HG03521 (cell line): ENCODE measurements around the gene CACUL1.
A peak's percentile ranks its signal among the peaks of the same experiment; 100 is the strongest.

ENCODE experiments used
- ATAC-seq: cut with Tn5 transposase; IDR thresholded peaks from one replicate; pipeline ENCODE4 v1.9.1; 2021; ENCODE audit warnings: mild to moderate bottlenecking, moderate library complexity; ENCODE audit not compliant: unreplicated experiment

Gene CACUL1

GRCh38 chr10:118735294-118735693 is 19.5 kb downstream of the CACUL1 start:
- ATAC-seq = no peak

GRCh38 chr10:118734475-118734874 is 20.3 kb downstream of the CACUL1 start:
- no peak for ATAC-seq

GRCh38 chr10:118732245-118733165 is 22.3 kb downstream of the CACUL1 start:
- no peak for ATAC-seq

DNA sequence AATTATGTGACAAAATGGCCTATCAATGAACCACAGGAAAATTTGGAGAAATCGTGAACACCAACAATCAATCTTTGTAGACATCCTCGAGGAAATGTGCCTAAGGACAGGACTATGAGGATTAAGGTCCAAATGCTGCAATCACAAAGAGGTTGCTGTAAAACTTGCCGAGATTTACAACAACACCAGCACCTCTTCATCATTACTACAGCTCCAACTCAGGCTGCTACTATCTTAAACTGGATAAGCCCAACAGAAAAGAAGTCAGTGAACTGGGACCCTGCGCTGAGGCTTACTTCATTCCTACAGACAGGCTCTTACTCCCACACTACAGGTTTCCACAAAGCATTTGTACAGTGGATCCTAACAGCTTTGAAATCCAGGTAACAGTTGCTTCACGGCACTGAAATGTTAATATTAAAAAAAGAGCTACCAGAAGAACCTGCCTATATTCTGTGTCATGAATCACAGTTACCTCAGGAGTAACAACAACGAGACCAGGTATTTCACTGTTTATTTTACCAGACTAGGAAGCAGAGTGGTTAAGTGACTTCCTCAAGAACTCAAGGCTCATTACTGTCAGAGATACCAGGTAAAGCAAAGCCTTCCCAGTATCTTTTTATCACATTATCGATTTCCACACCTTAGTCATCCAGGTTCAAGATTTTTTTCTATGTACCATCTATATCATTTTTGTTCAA is 23.9 kb downstream of the CACUL1 start:
- ATAC-seq = no peak

- peak; percentile 79 for ATAC-seq
Measured at GRCh38 chr10:118729641-118730258, 25.0 kb downstream of the CACUL1 start.

DNA sequence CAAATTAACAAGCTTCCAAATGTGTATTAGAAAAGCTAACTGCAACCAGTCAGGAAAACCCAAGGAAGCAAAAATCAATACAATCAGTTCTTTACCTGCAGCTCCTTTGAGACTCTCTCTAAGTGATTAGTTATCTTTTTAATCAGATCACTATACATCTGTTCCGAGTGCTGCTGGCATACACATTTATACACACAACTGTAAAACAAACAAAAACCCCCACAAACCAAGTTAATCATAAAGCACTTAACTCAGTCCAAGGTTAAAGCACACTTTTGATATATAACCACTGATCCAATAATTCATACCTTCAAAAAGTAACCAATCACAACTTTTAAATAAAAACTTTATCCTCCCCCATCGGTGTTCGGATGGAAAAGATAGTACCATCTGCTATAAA is 25.6 kb downstream of the CACUL1 start:
- no peak for ATAC-seq

GRCh38 chr10:118725886-118726500 is 28.8 kb downstream of the CACUL1 start:
- ATAC-seq = no peak

GRCh38 chr10:118723466-118723865 is 31.3 kb downstream of the CACUL1 start:
- ATAC-seq = no peak

DNA sequence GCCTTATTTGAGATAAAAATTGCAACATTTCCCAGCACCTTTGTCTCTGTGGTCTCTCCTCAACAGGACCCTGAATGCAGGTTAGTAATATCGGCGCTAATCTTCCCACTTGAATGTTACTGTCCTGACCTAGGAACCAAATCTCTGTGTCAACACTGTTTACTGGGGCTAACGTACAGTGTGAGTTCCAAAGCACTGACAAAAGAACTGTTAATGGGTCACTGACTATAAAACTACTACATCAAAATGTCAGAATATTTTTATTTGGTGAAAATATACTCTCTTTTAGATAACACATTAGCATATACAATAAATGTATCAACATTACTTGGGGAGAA is 33.3 kb downstream of the CACUL1 start:
- ATAC-seq = no peak

GRCh38 chr10:118720685-118721538 is 33.9 kb downstream of the CACUL1 start:
- ATAC-seq = no peak

DNA sequence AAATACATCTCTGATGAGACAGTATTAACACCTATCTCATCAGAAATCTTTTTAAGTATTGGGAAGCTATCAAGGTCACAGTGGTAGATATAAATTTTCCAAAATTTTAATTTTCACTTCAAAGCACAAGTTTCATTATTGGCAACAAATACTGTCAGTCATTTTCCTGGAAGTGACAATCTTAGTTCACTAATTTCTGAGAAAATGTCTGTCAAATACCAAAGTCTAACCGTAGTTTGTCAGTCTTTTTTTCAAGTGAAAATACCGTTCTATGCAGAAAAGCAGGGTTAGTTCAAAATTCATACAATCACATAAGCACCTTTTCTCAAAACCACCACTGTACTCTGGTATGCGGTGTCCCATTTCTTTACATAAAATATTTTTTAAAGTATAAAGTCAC is 40.4 kb downstream of the CACUL1 start:
- ATAC-seq = no peak

GRCh38 chr10:118712930-118713634 is 41.7 kb downstream of the CACUL1 start:
- ATAC-seq = no peak

- ATAC-seq = no peak
Measured at GRCh38 chr10:118712080-118712479, 42.7 kb downstream of the CACUL1 start.

- no peak for ATAC-seq
Measured at GRCh38 chr10:118710487-118710886, 44.3 kb downstream of the CACUL1 start.

- no peak for ATAC-seq
Measured at GRCh38 chr10:118708571-118708970, 46.2 kb downstream of the CACUL1 start.

GRCh38 chr10:118704711-118705110 is 50.1 kb downstream of the CACUL1 start:
- ATAC-seq = no peak

- no peak for ATAC-seq
Measured at GRCh38 chr10:118701529-118702323, 53.0 kb downstream of the CACUL1 start.

GRCh38 chr10:118698421-118698820 is 56.3 kb downstream of the CACUL1 start:
- ATAC-seq = peak; percentile 95

- ATAC-seq = no peak
Measured at GRCh38 chr10:118694848-118695247, 59.9 kb downstream of the CACUL1 start.
